GM12878 (cell line): ENCODE results near the gene SPAG16. TPM values are rescaled to one million over a fixed set of nuclear protein-coding genes. Genes with fewer than 3 reads are reported as not detected.

Experiments
- ATAC-seq: fragments of 200-7000 bp; cut with Tn5 transposase; 3 replicates; pipeline ENCODE4 v1.9.1; 2020; ENCODE audit warnings: mild to moderate bottlenecking, moderate library complexity
- BruUV-seq: library from RNA; stranded (reverse); fragments of 400-500 nt; replicated peaks from 2 replicates; lab custom pipeline; 2021; lab: Mats Ljungman, UMichigan
- CTCF ChIA-PET: fragments of 300-600 bp; sonication (Branson Sonifier 250); formaldehyde crosslinking; extraction: SDS; loops from one replicate; lab custom pipeline; 2021; ENCODE audit warnings: inconsistent platforms; lab: Yijun Ruan, JAX
- POLR2A ChIA-PET: fragments of 350-600 bp; formaldehyde crosslinking; extraction: SDS; loops from one replicate; lab custom pipeline; 2021; ENCODE audit warnings: inconsistent platforms; lab: Charles Lee
- RAD21 ChIA-PET: fragments of 300-600 bp; sonication (Branson Sonifier 250); formaldehyde crosslinking; loops from one replicate; lab custom pipeline; 2023; ENCODE audit warnings: antibody characterized with exemption; ENCODE audit not compliant: unreplicated experiment; lab: Charles Lee
- SMC1A ChIA-PET: fragments of 300-600 bp; sonication (Branson Sonifier 250); formaldehyde crosslinking; loops from one replicate; lab custom pipeline; 2023; ENCODE audit not compliant: unreplicated experiment, uncharacterized antibody; lab: Charles Lee
- DNase-seq: peaks from one replicate; pipeline ENCODE4 v3.0.0-alpha.2; 2011; ENCODE audit warnings: low read depth, low spot score
- FAIRE-seq: peaks from 3 replicates; lab custom pipeline; 2011; peaks lifted over from hg19 to GRCh38; lab: Jason Lieb, UNC
- H2AFZ ChIP-seq: 2 replicates; pipeline ENCODE4 v1.6.0; 2011; ENCODE audit warnings: low read depth, low read length, control low read depth; ENCODE audit not compliant: control insufficient read depth
- H3K27ac ChIP-seq: 2 replicates; pipeline ENCODE4 v1.5.1; 2011; ENCODE audit warnings: control low read depth; ENCODE audit not compliant: control insufficient read depth, insufficient read depth
- H3K27me3 ChIP-seq, 2 experiments: replicated peaks in 1 of 2; 2 replicates each; pipeline versions ENCODE4 v1.6.0 to v1.6.1; 2011; ENCODE audit warnings: low read length in 1 of 2; ENCODE audit not compliant: control insufficient read depth in 2 of 2, insufficient read depth in 2 of 2
- H3K36me3 ChIP-seq, 2 experiments: 2 replicates each; pipeline ENCODE4 v1.5.1; 2011; ENCODE audit warnings: low read length in 1 of 2; ENCODE audit not compliant: control insufficient read depth in 2 of 2, insufficient read depth in 2 of 2
- H3K4me1 ChIP-seq: 2 replicates; pipeline ENCODE4 v1.6.1; 2011; ENCODE audit warnings: mild to moderate bottlenecking, low read length, moderate library complexity, mixed read lengths; ENCODE audit not compliant: control insufficient read depth, insufficient read depth
- H3K4me2 ChIP-seq: 2 replicates; pipeline ENCODE4 v1.6.0; 2011; ENCODE audit warnings: control low read depth; ENCODE audit not compliant: control insufficient read depth, insufficient read depth
- H3K4me3 ChIP-seq: fragments of 200-600 bp; sonication (generic); 2 replicates; pipeline ENCODE4 v1.5.1; 2016
- H3K79me2 ChIP-seq: 2 replicates; pipeline ENCODE4 v1.6.0; 2011; ENCODE audit warnings: low read length; ENCODE audit not compliant: control insufficient read depth, insufficient read depth
- H3K9ac ChIP-seq: 2 replicates; pipeline ENCODE4 v1.8.0; 2011; ENCODE audit warnings: low read length, control low read depth, mixed read lengths; ENCODE audit not compliant: control insufficient read depth, insufficient read depth
- H3K9me3 ChIP-seq: replicated peaks from 3 replicates; pipeline ENCODE4 v1.5.1; 2011; ENCODE audit warnings: mild to moderate bottlenecking, low read length; ENCODE audit not compliant: control insufficient read depth, insufficient read depth
- H4K20me1 ChIP-seq: 2 replicates; pipeline ENCODE4 v1.6.0; 2011; ENCODE audit not compliant: control insufficient read depth, insufficient read depth
- CREM ChIP-seq: IDR thresholded peaks from 2 replicates; pipeline ENCODE4 v1.6.1; 2014; ENCODE audit warnings: antibody characterized with exemption, low read depth
- EED ChIP-seq: sonication (generic); IDR thresholded peaks from 2 replicates; pipeline ENCODE4 v1.6.1; 2016; ENCODE audit warnings: antibody characterized with exemption, low read depth
- ESRRA ChIP-seq: IDR thresholded peaks from 2 replicates; pipeline ENCODE4 v1.6.1; 2012; ENCODE audit warnings: mild to moderate bottlenecking, low read length, improper control_type of control experiment
- GATAD2B ChIP-seq: fragments of 450-650 bp; conservative IDR thresholded peaks from 2 replicates; pipeline ENCODE4 v1.6.1; 2017; ENCODE audit warnings: low read depth, mild to moderate bottlenecking, moderate library complexity
- KAT2A ChIP-seq: conservative IDR thresholded peaks from 2 replicates; pipeline ENCODE4 v1.6.1; 2011; ENCODE audit warnings: low read depth, low read length; ENCODE audit not compliant: control insufficient read depth
- NR2C2 ChIP-seq: IDR thresholded peaks from 2 replicates; pipeline ENCODE4 v1.6.1; 2011; ENCODE audit warnings: borderline replicate concordance, low read depth; ENCODE audit not compliant: control insufficient read depth, insufficient read length
- PAX5 ChIP-seq: IDR thresholded peaks from 2 replicates; pipeline ENCODE4 v1.6.1; 2011; ENCODE audit warnings: low read depth, low read length, borderline replicate concordance
- RB1 ChIP-seq: fragments of 450-650 bp; formaldehyde crosslinking; IDR thresholded peaks from 2 replicates; pipeline ENCODE4 v1.6.1; 2017; ENCODE audit warnings: mild to moderate bottlenecking, borderline replicate concordance
- RCOR1 ChIP-seq: conservative IDR thresholded peaks from 2 replicates; pipeline ENCODE4 v1.6.1; 2012; ENCODE audit warnings: low read depth, low read length, improper control_type of control experiment
- SREBF2 ChIP-seq: IDR thresholded peaks from 2 replicates; pipeline ENCODE4 v1.6.1; 2012; ENCODE audit warnings: mild to moderate bottlenecking, low read length
- TAF1 ChIP-seq: IDR thresholded peaks from 2 replicates; pipeline ENCODE4 v1.6.1; 2011; ENCODE audit warnings: mild to moderate bottlenecking, low read depth, low read length, borderline replicate concordance
- ZNF217 ChIP-seq: fragments of 450-650 bp; IDR thresholded peaks from 2 replicates; pipeline ENCODE4 v1.6.1; 2017; ENCODE audit warnings: antibody characterized with exemption, mild to moderate bottlenecking
- in situ Hi-C: fragments of 300-500 bp; cut with MboI; formaldehyde crosslinking; loops from 9 replicates; pipeline ENCODE4 v1.14.3; 2018; ENCODE audit warnings: mixed read lengths
- intact Hi-C: fragments of 100-400 bp; cut with micrococcal nuclease; formaldehyde crosslinking; loops from one replicate; pipeline ENCODE4 v1.14.2; 2022; ENCODE audit not compliant: unreplicated experiment
- polyA plus RNA-seq, 11 experiments: library from polyadenylated mRNA; depleted of rRNA in 4 of 11; unstranded in 6 of 11; stranded (reverse) in 5 of 11; fragments of >200 nt; fragmentation: Nextera tagmentation in 4 of 11; fragmentation: Illumina TruSeq in 1 of 11; extraction: Ambion mirVana in 4 of 11; extraction: Trizol in 1 of 11; gene quantifications; 1 replicate in 1 of 11; 2 replicates in 10 of 11; pipeline versions ENCODE4 v1.2.1 to v1.2.3, GENCODE V29; 2011 to 2016; ENCODE audit warnings: inconsistent platforms in 2 of 11, missing spikeins in 2 of 11, low read depth in 1 of 11
- total RNA-seq, 4 experiments: library from RNA; depleted of rRNA in 3 of 4; stranded (reverse); fragments of >200 nt in 3 of 4; fragmentation: Illumina TruSeq in 1 of 4; extraction: Trizol in 1 of 4; gene quantifications; 2 replicates each; pipeline versions ENCODE4 v1.2.1 to v1.2.3, GENCODE V29; 2013 to 2021
- TF ChIP-seq, protein P1 (sequence below): fragments of 150-350 bp; IDR thresholded peaks from 2 replicates; pipeline ENCODE4 v1.6.1; 2016; ENCODE audit warnings: low read depth, low read length

SPAG16 gene
- total and polyA plus RNA-seq, 10 of the 15 experiments (the other 5 are each of a cell fraction or from before 2014, with no cell fraction given), result 6.0 to 25.0 (median 15.2) TPM

DNA sequence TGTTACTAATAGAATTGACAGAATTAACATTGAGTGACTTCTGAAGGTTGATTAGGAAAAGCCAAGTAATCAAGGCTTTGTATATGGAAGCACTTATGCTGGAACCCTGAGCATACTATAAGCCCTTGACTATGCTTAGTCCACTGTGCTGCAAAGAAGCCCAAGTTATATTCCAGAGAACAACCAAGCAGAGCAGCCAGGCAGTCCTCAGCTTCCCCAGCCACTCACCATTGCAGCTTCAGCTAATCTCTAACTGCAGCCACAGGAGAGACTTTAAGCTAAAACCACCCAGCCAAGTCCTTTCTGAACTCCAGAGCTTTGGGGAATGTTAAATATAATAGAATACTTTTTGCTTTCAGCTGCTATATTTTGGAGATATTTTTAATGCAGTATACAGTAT lies 962.2 kb downstream of the SPAG16 start:
- no peak for DNase-seq
- SMC1A ChIA-PET, result no interaction called here
- Histone ChIP-seq H3K27me3 (no peaks in the 10 kb centered on the region), H4K20me1 (no peaks in the 10 kb centered on the region), H3K27ac (no peak overlapping the region), H3K4me3 (no peak overlapping the region), H3K9ac (no peak overlapping the region), H3K36me3 (no peaks in the 10 kb centered on the region), H3K79me2 (no peaks in the 10 kb centered on the region), H2AFZ (no peak overlapping the region), H3K9me3 (no peaks in the 10 kb centered on the region), H3K4me2 (no peak overlapping the region)
- POLR2A ChIA-PET, result no interaction called here
- no peak for ATAC-seq
- in situ Hi-C loops, result no loop called here
- no peak for FAIRE-seq
- CTCF ChIA-PET, result no interaction called here
- RAD21 ChIA-PET, result no interaction called here
- BruUV-seq, result no TSS peak
- TF ChIP-seq ZNF217 (no peak), EED (no peak), NR2C2 (no peak), RCOR1 (no peak), KAT2A (no peak), GATAD2B (no peak), SREBF2 (no peak), CREM (no peak), ESRRA (no peak), RB1 (no peak), TAF1 (no peak), PAX5 (no peak)
- TF ChIP-seq, protein P1, sequence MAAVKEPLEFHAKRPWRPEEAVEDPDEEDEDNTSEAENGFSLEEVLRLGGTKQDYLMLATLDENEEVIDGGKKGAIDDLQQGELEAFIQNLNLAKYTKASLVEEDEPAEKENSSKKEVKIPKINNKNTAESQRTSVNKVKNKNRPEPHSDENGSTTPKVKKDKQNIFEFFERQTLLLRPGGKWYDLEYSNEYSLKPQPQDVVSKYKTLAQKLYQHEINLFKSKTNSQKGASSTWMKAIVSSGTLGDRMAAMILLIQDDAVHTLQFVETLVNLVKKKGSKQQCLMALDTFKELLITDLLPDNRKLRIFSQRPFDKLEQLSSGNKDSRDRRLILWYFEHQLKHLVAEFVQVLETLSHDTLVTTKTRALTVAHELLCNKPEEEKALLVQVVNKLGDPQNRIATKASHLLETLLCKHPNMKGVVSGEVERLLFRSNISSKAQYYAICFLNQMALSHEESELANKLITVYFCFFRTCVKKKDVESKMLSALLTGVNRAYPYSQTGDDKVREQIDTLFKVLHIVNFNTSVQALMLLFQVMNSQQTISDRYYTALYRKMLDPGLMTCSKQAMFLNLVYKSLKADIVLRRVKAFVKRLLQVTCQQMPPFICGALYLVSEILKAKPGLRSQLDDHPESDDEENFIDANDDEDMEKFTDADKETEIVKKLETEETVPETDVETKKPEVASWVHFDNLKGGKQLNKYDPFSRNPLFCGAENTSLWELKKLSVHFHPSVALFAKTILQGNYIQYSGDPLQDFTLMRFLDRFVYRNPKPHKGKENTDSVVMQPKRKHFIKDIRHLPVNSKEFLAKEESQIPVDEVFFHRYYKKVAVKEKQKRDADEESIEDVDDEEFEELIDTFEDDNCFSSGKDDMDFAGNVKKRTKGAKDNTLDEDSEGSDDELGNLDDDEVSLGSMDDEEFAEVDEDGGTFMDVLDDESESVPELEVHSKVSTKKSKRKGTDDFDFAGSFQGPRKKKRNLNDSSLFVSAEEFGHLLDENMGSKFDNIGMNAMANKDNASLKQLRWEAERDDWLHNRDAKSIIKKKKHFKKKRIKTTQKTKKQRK, result no peak
- TF ChIP-seq, all 136 proteins: peak for 0
- intact Hi-C loops, result no loop called here
- no peaks in the 10 kb centered on the region for H3K4me1 ChIP-seq
